ENCODE results near the gene CPA1. TPM values are rescaled to one million over a fixed set of nuclear protein-coding genes. Genes with fewer than 3 reads are reported as not detected.
A peak's percentile ranks its signal among the peaks of the same experiment; 100 is the strongest.

The CPA1 gene
- total RNA-seq (not detected), polyA plus RNA-seq (under 1 TPM in 1 of 3 donors, not detected in 2; 0.26 TPM), total RNA-seq (0 to 0.17 (median 0) reads per million in 6 experiments)

DNA sequence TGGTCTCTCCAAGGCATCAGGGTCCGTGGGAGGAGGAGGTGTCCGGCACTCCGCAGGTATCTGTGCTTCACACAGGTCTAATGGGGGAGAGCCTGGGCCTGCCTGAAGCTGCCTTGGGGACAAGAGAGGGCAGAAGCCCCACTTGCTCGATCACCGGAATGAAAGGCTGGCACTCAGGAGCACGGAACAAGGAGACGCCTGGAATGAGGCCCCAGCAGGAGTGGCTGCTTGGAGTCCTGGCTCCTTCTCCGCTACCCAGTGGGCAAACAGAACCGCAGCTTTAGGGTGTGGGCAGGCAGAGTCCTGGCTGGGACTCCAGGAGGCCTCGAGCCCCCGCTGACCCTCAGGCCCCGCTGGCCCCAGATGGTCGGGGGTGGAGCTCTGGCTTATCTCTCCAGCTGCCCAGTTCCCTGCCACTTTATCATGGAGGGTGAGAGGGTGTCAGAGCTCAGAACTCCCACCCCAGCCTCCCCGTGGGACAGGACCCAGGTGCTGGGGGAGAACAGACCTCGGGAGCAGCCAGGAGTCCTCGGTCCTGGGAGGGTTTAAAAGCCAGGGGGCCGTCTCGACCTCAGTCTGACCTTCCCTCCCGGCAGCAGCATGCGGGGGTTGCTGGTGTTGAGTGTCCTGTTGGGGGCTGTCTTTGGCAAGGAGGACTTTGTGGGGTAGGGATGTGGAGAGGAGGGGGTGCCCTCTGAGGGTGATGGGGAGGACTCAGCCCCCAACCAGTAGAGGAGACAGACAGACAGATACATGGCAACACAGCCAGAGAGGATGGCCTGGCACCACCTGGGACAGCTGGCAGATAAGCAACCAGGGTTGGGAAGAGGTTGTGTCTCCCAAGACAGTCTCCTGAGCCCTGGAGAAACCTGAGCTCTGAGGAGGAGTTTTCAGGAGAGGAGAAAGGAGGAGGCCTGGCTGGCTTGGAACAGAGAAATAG, at the start of gene CPA1:
TSS of gene CPA1 (plus strand) at position 574 of the 940 bp plus-strand sequence. CDS start at position 601, 27 bp downstream.
- H3K4me1 Mint-ChIP-seq = peaks cover 0 to 12% (median 4%) of the 10 kb centered on the region in 4 donors
- peak within 1 kb of the TSS in 3 of 10 donors; percentile 47 to 83 (median 78) for H3K27ac Mint-ChIP-seq
- no peak within 1 kb of the TSS for H3K4me3 Mint-ChIP-seq
- H3K27me3 Mint-ChIP-seq = no peaks in the 10 kb centered on the region
- H3K9me3 Mint-ChIP-seq = peaks cover 0 to 14% (median 8%) of the 10 kb centered on the region in 9 donors
- DNase-seq (no peak), ATAC-seq (no peak)
- POLR2A ChIA-PET = no interaction called here
- H3K36me3 Mint-ChIP-seq = peaks cover 0 to 12% (median 8%) of the 10 kb centered on the region in 3 donors

DNA sequence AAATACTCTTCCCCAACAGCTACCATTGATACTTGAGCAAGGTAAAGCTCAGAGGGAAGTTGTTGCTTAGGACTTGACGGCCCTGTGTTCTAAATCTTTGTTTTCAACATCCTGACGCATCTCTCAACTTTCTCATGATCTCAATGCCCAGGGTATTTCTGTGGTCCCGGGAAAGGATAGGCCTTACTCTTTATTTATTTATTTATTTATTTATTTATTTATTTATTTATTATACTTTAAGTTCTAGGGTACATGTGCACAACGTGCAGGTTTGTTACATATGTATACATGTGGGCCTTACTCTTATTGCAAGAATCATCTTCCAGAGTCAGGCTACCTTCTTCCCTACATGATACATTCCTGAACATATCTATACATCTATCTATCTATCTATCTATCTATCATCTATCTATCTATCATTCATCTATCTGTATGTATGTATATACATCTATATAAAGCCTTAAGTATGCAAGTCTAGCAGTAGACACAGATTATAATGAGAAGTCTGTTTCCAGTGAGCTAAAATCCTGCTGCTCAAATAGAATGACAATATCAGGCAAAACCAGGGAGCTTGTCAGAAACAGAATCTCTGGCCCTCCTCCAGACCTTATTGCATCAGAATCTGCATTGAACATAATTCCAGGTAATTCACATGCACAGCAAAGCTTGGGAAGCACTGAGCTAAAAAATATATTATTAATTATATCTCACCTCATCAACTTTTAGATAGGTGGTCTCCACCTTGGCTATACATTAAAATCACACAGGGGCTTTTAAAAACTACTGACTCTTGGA, 47.8 kb upstream of the CPA1 start:
- Mint-ChIP-seq H3K4me3 (no peak overlapping the region), H3K27ac (no peak overlapping the region), H3K4me1 (peaks cover 0 to 3% (median 0%) of the 10 kb centered on the region in 4 donors), H3K27me3 (no peaks in the 10 kb centered on the region), H3K9me3 (no peaks in the 10 kb centered on the region), H3K36me3 (no peaks in the 10 kb centered on the region)
- POLR2A ChIA-PET = no interaction called here
- DNase-seq = no peak
- ATAC-seq = no peak

DNA sequence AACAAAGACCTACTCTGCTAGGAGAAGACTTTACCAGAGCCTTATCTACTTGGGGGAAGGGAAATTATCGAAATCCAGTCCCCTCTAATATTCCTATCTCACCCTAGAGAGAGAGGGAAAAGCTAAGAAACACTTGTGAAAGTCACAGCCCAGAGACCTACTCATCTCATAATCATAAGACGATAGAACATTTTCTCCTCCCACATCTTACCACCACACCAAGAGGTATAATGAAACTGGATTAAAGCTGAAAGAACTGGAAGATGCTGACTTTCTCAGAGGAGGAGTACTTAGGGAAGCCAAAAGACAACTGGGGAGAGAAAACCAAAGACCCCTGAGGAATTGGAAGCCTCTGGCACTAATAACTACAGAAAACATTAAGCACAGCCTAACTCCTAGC, 46.5 kb upstream of the CPA1 start:
- Mint-ChIP-seq H3K27ac (peak overlapping the region in 2 of 10 donors; percentile 0 to 24), H3K4me1 (peaks cover 0 to 3% (median 0%) of the 10 kb centered on the region in 4 donors), H3K4me3 (no peak overlapping the region), H3K27me3 (no peaks in the 10 kb centered on the region), H3K9me3 (no peaks in the 10 kb centered on the region), H3K36me3 (no peaks in the 10 kb centered on the region)
- DNase-seq (no peak), ATAC-seq (no peak)
- POLR2A ChIA-PET = interaction anchor here (0.7 kb wide), 1 partner anchor 99 kb away, joined by 4 read pairs; no protein-coding TSS in a partner anchor

DNA sequence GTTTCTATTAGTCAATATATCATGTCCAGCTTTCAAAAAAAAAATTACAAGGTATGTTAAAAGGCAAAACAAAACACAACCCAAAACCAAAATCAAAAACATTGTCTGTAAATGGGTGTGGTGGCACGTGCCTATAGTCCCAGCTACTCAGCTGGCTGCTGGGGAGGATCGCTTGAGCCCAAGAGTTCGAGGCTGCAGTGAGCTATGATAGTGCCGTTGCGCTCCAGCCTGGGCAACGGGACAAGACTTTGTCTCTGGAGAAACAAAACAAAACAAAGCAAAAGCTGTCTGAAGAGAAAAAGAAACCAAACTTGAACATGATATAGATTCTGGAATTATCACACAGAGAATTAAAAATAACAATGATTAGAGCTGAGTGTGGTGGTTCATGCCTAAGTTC, 46.0 kb upstream of the CPA1 start:
- Mint-ChIP-seq H3K4me1 (peaks cover 0 to 3% (median 0%) of the 10 kb centered on the region in 4 donors), H3K27me3 (no peaks in the 10 kb centered on the region), H3K27ac (peak overlapping the region in 2 of 10 donors; percentile 0 to 24), H3K36me3 (no peaks in the 10 kb centered on the region), H3K9me3 (no peaks in the 10 kb centered on the region), H3K4me3 (no peak overlapping the region)
- ATAC-seq (no peak), DNase-seq (no peak)
- POLR2A ChIA-PET = interaction anchor here (0.7 kb wide), 1 partner anchor 98 kb away, joined by 4 read pairs; no protein-coding TSS in a partner anchor

DNA sequence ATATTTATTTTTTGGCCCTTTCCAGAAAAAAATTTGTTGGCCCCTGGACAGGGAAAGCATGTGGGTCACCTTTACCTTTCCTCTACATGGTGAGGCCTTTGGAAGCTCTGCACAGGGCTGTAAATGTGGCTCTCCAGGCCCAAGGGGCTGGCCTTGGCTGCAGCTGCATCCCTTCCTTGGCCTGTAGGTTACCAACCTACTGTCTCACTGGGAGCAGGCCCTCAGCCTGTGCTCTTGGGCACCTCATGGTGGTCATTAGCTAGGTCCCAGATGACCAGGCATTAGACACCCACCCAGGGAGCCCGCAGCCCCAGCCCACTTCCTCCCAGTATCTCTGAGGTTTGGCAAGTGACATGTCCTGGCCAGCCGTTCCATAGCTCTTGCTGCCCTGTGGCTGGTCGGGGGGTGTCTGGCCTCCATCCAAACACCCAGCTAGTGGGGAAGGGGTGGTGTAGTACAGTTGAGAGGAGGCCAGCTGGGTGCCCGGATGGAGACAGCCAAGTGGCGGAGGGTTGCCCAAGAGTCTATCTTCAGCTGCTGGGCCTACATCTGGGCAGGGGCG, 42.8 kb upstream of the CPA1 start:
- no peaks in the 10 kb centered on the region for H3K4me1 Mint-ChIP-seq
- POLR2A ChIA-PET = interaction anchor here (0.7 kb wide), 1 partner anchor 8 kb away, joined by 4 read pairs; no protein-coding TSS in a partner anchor

DNA sequence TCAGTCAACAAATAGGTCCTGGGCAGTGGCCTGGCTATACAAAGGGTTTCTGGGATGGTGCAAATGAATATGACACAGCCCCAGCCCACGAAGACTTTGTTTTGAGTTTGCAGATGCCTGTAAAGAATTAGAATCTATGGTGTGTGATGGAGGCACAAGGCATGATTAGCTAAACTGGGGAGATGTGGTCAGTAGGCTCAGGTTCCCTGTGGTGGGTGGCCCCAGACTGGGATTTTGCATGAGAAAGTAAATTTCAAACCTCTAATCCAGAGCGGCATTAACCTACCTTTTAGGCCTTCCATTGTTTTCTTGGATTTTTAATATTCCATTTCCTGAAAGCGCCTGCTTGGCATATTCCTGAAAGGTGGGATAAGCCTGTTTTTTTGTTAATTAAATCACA, 42.1 kb upstream of the CPA1 start:
- peaks cover 0 to 4% (median 0%) of the 10 kb centered on the region in 9 donors for H3K9me3 Mint-ChIP-seq
- H3K4me3 Mint-ChIP-seq = no peak overlapping the region
- no peak overlapping the region for H3K27ac Mint-ChIP-seq
- DNase-seq (no peak), ATAC-seq (no peak)
- H3K36me3 Mint-ChIP-seq = no peaks in the 10 kb centered on the region
- H3K27me3 Mint-ChIP-seq = no peaks in the 10 kb centered on the region
- H3K4me1 Mint-ChIP-seq = no peaks in the 10 kb centered on the region
- POLR2A ChIA-PET = no interaction called here

More for the DNA sequence above, 42.8 kb upstream of the CPA1 start:
- Mint-ChIP-seq H3K9me3 (peaks cover 0 to 4% (median 0%) of the 10 kb centered on the region in 9 donors), H3K36me3 (no peaks in the 10 kb centered on the region), H3K27me3 (no peaks in the 10 kb centered on the region), H3K27ac (peak overlapping the region in 3 of 10 donors; percentile 21 to 50 (median 40)), H3K4me3 (no peak overlapping the region)
- ATAC-seq (no peak), DNase-seq (no peak)

DNA sequence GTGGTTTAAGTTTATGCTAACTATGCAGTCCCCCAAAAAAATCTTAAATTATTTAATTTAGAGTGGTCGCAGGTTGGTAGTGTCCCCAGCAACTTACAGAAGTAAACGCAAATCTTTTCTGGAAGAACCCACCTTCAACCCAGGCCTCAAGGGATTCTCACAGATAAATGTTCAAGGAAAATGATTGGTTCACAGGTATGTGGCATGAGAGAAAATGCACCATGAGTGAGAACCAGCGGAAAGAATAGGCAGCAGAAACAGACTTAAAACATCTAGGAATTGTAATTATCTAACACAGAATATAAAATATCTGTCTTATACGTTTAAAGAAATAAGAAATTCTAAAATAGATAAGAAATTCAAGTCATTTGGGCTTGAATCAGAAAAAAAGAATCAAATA, 38.4 kb upstream of the CPA1 start:
- POLR2A ChIA-PET = interaction anchor here (0.6 kb wide), 1 partner anchor 883 kb away, joined by 3 read pairs; no protein-coding TSS in a partner anchor
- no peaks in the 10 kb centered on the region for H3K36me3 Mint-ChIP-seq
- no peaks in the 10 kb centered on the region for H3K4me1 Mint-ChIP-seq
- H3K9me3 Mint-ChIP-seq = peaks cover 0 to 4% (median 0%) of the 10 kb centered on the region in 9 donors
- ATAC-seq = no peak
- H3K27me3 Mint-ChIP-seq = no peaks in the 10 kb centered on the region
- no peak overlapping the region for H3K4me3 Mint-ChIP-seq
- DNase-seq = no peak
- H3K27ac Mint-ChIP-seq = no peak overlapping the region

DNA sequence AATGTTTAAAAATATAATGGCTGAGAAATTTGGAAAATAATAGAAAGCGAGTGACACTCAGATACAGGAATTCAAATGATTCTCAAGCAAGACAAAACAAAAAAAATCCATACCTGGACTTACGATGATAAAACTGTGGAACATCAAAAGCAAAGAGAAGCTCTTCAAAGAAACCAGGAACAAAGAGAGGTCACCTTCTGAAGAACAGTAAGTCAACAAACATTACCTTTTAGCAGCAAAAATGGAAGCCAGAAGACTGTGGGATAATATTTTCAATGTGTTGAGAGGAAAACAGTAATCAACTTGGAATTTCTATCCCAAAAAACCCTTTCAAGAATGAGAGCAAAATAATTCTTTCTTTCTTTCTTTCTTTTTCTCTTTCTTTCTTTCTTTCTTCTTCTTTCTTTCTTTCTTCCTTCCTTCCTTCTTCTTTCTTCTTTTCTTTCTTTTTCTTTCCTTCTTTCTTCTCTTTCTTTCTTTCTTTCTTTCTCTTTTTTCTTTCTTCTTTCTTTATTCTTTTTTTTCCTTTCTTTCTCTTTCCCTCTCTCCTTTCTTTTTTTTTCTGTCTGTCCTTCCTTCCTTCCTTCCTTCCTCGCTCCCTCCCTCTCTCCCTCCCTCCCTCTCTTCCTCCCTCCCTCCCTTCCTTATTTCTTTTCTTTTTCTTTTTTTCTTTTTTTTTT, 37.5 kb upstream of the CPA1 start:
- no peaks in the 10 kb centered on the region for H3K27me3 Mint-ChIP-seq
- H3K27ac Mint-ChIP-seq = no peak overlapping the region
- POLR2A ChIA-PET = no interaction called here
- peaks cover 0 to 4% (median 0%) of the 10 kb centered on the region in 9 donors for H3K9me3 Mint-ChIP-seq
- no peaks in the 10 kb centered on the region for H3K4me1 Mint-ChIP-seq
- no peaks in the 10 kb centered on the region for H3K36me3 Mint-ChIP-seq
- DNase-seq (no peak), ATAC-seq (no peak)
- H3K4me3 Mint-ChIP-seq = no peak overlapping the region

DNA sequence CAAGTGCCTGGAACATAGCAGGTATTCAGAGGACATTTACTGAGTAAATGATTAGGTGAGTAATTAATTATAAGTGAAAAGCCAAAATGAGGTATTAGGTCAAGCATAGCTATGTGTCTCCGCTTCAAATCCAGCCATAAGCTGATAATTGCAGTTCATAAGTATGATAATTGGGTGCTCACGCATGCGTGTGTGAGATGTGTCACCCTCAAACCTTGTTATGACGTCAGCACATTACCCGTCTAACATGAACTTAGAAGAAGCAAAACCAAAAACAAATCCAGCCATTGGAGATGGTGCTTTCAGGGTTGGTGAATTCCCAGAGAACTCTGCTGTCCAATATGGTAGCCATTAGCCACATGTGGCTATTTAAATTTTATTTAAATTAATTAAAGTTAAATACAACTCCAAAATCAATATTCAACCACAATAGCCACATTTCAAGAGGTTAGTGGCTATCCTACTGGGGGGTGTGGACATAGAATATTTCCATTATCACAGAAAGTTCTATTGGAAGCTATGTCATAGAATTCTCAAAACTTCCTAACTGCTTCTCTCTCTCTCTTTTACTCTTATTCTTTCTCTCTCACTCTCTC, 35.9 kb upstream of the CPA1 start, which contains the start of gene CPA5:
TSS of gene CPA5 (plus strand) at position 546 of the 596 bp plus-strand sequence. CDS start 1,670 bp downstream, outside the sequence.
- peaks cover 0 to 4% (median 0%) of the 10 kb centered on the region in 9 donors for H3K9me3 Mint-ChIP-seq
- no peak for DNase-seq
- ATAC-seq = no peak
- H3K27ac Mint-ChIP-seq = peak within 1 kb of the TSS in 1 of 10 donors; percentile 63
- no peak within 1 kb of the TSS for H3K4me3 Mint-ChIP-seq
- POLR2A ChIA-PET = no interaction called here
- H3K36me3 Mint-ChIP-seq = no peaks in the 10 kb centered on the region
- H3K27me3 Mint-ChIP-seq = no peaks in the 10 kb centered on the region
- no peaks in the 10 kb centered on the region for H3K4me1 Mint-ChIP-seq

DNA sequence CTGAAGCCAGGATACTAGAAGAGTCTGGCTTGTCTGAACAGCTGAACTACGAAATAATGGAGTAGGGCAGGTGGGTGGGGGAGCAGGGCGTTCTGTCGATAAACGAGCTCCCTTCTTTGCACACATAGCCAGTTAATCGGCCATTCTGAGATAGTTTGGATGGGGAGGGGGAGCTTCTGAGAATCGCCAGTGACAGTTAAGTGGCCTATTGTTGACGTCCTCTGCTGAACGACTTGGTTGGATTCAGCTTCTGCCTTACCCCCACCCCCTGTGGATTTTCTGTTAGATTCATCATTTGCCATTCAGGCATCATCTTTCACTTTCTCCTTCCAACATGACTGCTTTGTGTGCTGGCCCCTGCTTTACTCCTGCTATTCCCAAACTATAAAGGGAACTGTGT, 35.2 kb upstream of the CPA1 start:
- H3K4me3 Mint-ChIP-seq = no peak overlapping the region
- H3K36me3 Mint-ChIP-seq = no peaks in the 10 kb centered on the region
- peak overlapping the region in 1 of 10 donors; percentile 63 for H3K27ac Mint-ChIP-seq
- H3K4me1 Mint-ChIP-seq = peaks cover 0 to 3% (median 1%) of the 10 kb centered on the region in 4 donors
- ATAC-seq (no peak), DNase-seq (no peak)
- no peaks in the 10 kb centered on the region for H3K27me3 Mint-ChIP-seq
- POLR2A ChIA-PET = no interaction called here
- peaks cover 0 to 4% (median 0%) of the 10 kb centered on the region in 9 donors for H3K9me3 Mint-ChIP-seq

DNA sequence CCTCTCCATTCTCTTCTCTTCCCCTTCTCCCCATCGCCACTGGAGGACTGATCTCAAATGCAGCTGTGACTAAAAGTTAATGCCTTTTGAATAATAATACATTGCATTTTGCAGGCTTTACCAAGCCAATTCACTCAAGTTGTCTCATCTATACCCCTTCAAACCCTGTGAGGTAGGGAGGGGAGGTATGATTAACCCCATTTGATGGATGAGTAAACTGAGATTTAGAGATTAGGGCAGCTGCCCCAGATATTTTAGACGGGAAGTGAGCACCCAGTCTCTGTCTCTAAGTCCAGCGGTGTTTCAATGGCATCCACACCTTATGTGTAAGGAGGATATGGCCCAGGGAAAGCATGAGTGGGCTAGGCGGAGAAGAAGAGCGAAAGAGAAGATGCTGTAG, 34.6 kb upstream of the CPA1 start:
- no peaks in the 10 kb centered on the region for H3K27me3 Mint-ChIP-seq

More for the DNA sequence above, 34.6 kb upstream of the CPA1 start:
- no peak for ATAC-seq
- no peaks in the 10 kb centered on the region for H3K36me3 Mint-ChIP-seq
- no peak overlapping the region for H3K4me3 Mint-ChIP-seq
- POLR2A ChIA-PET = interaction anchor here (0.6 kb wide), 1 partner anchor 9 kb away, joined by 4 read pairs; no protein-coding TSS in a partner anchor
- H3K9me3 Mint-ChIP-seq = peaks cover 0 to 4% (median 0%) of the 10 kb centered on the region in 9 donors
- H3K27ac Mint-ChIP-seq = no peak overlapping the region
- peaks cover 0 to 9% (median 2%) of the 10 kb centered on the region in 4 donors for H3K4me1 Mint-ChIP-seq
- DNase-seq = no peak

Measured in naive thymus-derived CD8-positive, alpha-beta T cell (primary cell).